Suprapubic skin (tissue), 4 donors: ENCODE measurements around the gene MTMR2. TPM values are rescaled to one million over a fixed set of nuclear protein-coding genes. Genes with fewer than 3 reads are reported as not detected.

Experiments
- DNase-seq, 2 donors: peaks; one replicate each; pipeline ENCODE4 v3.0.0-alpha.2; 2019; ENCODE audit warnings: low spot score in 2 of 2
- H3K27ac ChIP-seq: fragments of 200-600 bp; sonication (generic); one replicate; pipeline ENCODE4 v1.5.1; 2019
- H3K27me3 ChIP-seq: fragments of 200-600 bp; sonication (generic); one replicate; pipeline ENCODE4 v1.5.1; 2019
- H3K36me3 ChIP-seq: fragments of 200-600 bp; sonication (generic); one replicate; pipeline ENCODE4 v1.5.1; 2019
- H3K4me1 ChIP-seq: fragments of 200-600 bp; sonication (generic); one replicate; pipeline ENCODE4 v1.5.1; 2019
- H3K4me3 ChIP-seq: fragments of 200-600 bp; sonication (generic); one replicate; pipeline ENCODE4 v1.5.1; 2019; ENCODE audit warnings: mild to moderate bottlenecking
- H3K9me3 ChIP-seq: fragments of 200-600 bp; sonication (generic); one replicate; pipeline ENCODE4 v1.5.1; 2019
- EP300 ChIP-seq: sonication (generic); formaldehyde crosslinking; IDR thresholded peaks from one replicate; pipeline ENCODE4 v1.6.1; 2017; ENCODE audit warnings: antibody characterized with exemption
- POLR2A ChIP-seq, 2 donors: fragments of 450-650 bp; IDR thresholded peaks; one replicate each; pipeline ENCODE4 v1.6.1; 2017; ENCODE audit warnings: antibody characterized with exemption in 2 of 2, mild to moderate bottlenecking in 2 of 2, moderate library complexity in 2 of 2
- POLR2AphosphoS5 ChIP-seq, 3 donors: sonication (generic); formaldehyde crosslinking; IDR thresholded peaks; one replicate each; pipeline ENCODE4 v1.6.1; 2017; ENCODE audit warnings: antibody characterized with exemption in 3 of 3
- WGBS: methylation state at CpG from one replicate; pipeline ENCODE4 v1.1.5; 2018; 5-methylcytosine and 5-hydroxymethylcytosine counted together
- total RNA-seq, 4 donors: library from RNA; depleted of rRNA; stranded (reverse); fragments of >200 nt; gene quantifications; one replicate each; pipeline ENCODE4 v1.1.0, GENCODE V29; 2016
- TF ChIP-seq, protein P1 (sequence below), 2 donors: fragments of 200-600 bp in 1 of 2; fragments of 450-650 bp in 1 of 2; sonication (generic) in 1 of 2; IDR thresholded peaks; one replicate each; pipeline ENCODE4 v1.5.1; 2016 to 2019; ENCODE audit warnings: antibody characterized with exemption in 2 of 2, mild to moderate bottlenecking in 1 of 2, moderate library complexity in 1 of 2

MTMR2 gene
- total RNA-seq, 4 donors from 2014 or later: 13.4 to 16.4 (median 15.0) TPM

DNA sequence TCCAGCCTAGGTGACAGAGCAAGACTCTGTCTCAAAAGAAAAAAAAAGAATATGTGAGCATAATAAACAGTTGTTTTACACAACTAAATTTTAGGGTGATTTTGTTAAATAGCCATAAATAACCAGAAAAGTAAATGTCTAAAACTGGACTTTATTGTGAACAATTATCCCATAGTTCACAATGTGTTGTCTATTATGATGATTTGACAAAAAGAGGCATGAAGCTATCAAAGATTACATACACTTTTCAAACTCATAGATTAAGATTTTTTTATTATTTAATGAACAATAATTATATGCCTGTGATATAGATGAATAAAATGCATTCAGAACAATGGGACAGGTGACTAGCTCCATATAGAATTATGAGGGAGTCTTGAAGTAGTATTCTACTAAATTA is 27.0 kb upstream of the MTMR2 start:
- TF ChIP-seq, protein P1, sequence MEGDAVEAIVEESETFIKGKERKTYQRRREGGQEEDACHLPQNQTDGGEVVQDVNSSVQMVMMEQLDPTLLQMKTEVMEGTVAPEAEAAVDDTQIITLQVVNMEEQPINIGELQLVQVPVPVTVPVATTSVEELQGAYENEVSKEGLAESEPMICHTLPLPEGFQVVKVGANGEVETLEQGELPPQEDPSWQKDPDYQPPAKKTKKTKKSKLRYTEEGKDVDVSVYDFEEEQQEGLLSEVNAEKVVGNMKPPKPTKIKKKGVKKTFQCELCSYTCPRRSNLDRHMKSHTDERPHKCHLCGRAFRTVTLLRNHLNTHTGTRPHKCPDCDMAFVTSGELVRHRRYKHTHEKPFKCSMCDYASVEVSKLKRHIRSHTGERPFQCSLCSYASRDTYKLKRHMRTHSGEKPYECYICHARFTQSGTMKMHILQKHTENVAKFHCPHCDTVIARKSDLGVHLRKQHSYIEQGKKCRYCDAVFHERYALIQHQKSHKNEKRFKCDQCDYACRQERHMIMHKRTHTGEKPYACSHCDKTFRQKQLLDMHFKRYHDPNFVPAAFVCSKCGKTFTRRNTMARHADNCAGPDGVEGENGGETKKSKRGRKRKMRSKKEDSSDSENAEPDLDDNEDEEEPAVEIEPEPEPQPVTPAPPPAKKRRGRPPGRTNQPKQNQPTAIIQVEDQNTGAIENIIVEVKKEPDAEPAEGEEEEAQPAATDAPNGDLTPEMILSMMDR (IDR thresholded peaks at IDR 0.05): no peak
- TF ChIP-seq POLR2A (IDR thresholded peaks at IDR 0.05): no peak
- no peak for TF ChIP-seq POLR2AphosphoS5 (IDR thresholded peaks at IDR 0.05)
- no peak for TF ChIP-seq EP300
- H3K27me3 ChIP-seq: no peaks in the 10 kb centered on the region
- H3K9me3 ChIP-seq: no peaks in the 10 kb centered on the region
- no peak overlapping the region for H3K27ac ChIP-seq
- no peaks in the 10 kb centered on the region for H3K36me3 ChIP-seq
- no peak overlapping the region for H3K4me3 ChIP-seq
- no peaks in the 10 kb centered on the region for H3K4me1 ChIP-seq
- DNase-seq: no peak

DNA sequence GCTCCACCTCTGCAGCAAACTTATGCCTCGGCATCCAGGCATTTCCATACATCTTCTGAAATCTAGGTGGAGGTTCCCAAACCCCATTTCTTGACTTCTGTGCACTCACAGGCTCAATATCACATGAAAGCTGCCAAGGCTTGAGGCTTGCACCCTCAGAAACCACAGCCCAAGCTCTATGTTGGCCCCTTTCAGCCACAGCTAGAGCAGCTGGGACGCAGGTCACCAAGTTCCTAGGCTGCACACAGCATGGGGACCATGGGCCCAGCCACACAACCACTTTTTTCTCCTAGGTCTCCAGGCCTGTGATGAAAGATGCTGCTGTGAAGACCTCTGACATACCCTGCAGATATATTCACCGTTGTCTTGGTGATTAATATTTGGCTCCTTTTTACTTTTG is 24.7 kb upstream of the MTMR2 start:
- H3K4me1 ChIP-seq: no peaks in the 10 kb centered on the region
- WGBS: 91% methylated on average over 3 of the region's 3 CpGs
- DNase-seq: no peak
- no peaks in the 10 kb centered on the region for H3K27me3 ChIP-seq
- no peak overlapping the region for H3K4me3 ChIP-seq
- TF ChIP-seq EP300 (no peak), POLR2A (IDR thresholded peaks at IDR 0.05) (no peak), POLR2AphosphoS5 (IDR thresholded peaks at IDR 0.05) (no peak)
- TF ChIP-seq, protein P1 (IDR thresholded peaks at IDR 0.05): no peak
- H3K27ac ChIP-seq: no peak overlapping the region
- peaks cover 5% of the 10 kb centered on the region for H3K9me3 ChIP-seq
- H3K36me3 ChIP-seq: no peaks in the 10 kb centered on the region

DNA sequence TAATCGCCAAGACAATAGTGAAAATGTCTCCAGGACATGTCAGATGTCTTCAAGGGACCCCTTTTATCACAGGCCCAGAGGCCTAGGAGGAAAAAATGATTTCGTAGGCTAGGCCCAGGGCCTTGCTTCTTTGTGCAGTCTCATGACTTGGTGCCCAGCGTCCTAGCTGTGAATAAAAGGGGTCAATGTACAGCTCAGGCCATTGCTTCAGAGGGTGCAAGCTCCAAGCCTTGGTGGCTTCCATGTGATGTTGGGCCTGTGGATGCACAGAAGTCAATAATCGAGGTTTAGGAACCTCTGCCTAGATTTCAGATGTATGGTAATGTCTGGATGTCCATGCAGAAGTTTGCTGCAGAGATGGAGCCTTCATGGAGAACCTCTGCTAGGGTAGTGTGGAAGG is 20.7 kb upstream of the MTMR2 start:
- Histone ChIP-seq H3K4me1 (no peaks in the 10 kb centered on the region), H3K27ac (no peak overlapping the region), H3K36me3 (no peaks in the 10 kb centered on the region), H3K27me3 (no peaks in the 10 kb centered on the region), H3K4me3 (no peak overlapping the region), H3K9me3 (peaks cover 5% of the 10 kb centered on the region)
- no peak for DNase-seq
- WGBS: 95% methylated on average over 4 of the region's 4 CpGs
- TF ChIP-seq, protein P1 (IDR thresholded peaks at IDR 0.05): no peak
- no peak for TF ChIP-seq POLR2AphosphoS5 (IDR thresholded peaks at IDR 0.05)
- TF ChIP-seq POLR2A (IDR thresholded peaks at IDR 0.05): no peak
- no peak for TF ChIP-seq EP300

DNA sequence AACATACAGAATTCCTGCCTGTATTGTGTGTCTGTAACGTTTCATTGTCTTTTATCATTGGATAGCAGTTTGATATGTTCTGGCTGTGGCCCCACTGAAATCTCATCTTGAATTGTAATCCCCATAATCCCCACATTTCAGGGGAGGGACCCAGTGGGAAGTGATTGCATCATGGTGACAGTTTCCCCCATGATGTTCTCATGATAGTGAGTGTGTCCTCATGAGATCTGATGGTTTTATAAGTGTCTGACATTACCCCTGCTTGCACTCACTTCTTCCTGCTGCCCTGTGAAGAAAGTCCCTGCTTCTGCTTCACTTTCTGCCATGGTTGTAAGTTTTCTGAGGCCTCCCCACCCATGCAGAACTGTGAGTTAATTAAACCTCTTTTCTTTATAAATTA is 19.6 kb upstream of the MTMR2 start:
- peaks cover 5% of the 10 kb centered on the region for H3K9me3 ChIP-seq
- no peak for DNase-seq
- no peak overlapping the region for H3K4me3 ChIP-seq
- H3K27ac ChIP-seq: no peak overlapping the region
- TF ChIP-seq, protein P1 (IDR thresholded peaks at IDR 0.05): no peak
- TF ChIP-seq POLR2A (IDR thresholded peaks at IDR 0.05) (no peak), EP300 (no peak), POLR2AphosphoS5 (IDR thresholded peaks at IDR 0.05) (no peak)
- WGBS: 83% methylated on average over 1 of the region's 1 CpG
- H3K27me3 ChIP-seq: no peaks in the 10 kb centered on the region
- H3K4me1 ChIP-seq: no peaks in the 10 kb centered on the region
- H3K36me3 ChIP-seq: no peaks in the 10 kb centered on the region

DNA sequence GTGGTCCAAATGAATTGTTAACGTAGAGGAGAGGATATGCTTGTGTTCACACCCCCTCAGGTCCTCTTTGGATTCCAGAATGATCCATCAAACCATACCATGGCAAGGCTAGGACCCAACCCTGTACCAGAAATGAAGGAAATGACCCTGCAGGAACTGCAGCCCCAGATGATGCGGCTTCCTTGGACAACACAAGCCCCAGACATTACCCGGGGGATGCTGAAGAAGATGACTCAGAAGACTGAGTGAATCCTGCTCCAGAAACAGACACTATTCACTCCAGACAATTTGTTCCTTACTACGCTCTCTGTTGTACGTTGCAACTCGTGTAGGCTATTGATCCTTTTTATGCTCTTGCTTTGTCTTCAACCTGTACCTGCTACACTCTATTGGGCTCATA is 15.2 kb upstream of the MTMR2 start:
- no peak for TF ChIP-seq EP300
- TF ChIP-seq POLR2A (IDR thresholded peaks at IDR 0.05): no peak
- TF ChIP-seq, protein P1 (IDR thresholded peaks at IDR 0.05): no peak
- TF ChIP-seq POLR2AphosphoS5 (IDR thresholded peaks at IDR 0.05): no peak
- Histone ChIP-seq H3K4me3 (no peak overlapping the region), H3K36me3 (no peaks in the 10 kb centered on the region), H3K27ac (no peak overlapping the region), H3K9me3 (no peaks in the 10 kb centered on the region), H3K27me3 (no peaks in the 10 kb centered on the region), H3K4me1 (no peaks in the 10 kb centered on the region)
- 77% methylated on average over 6 of the region's 6 CpGs for WGBS
- no peak for DNase-seq
